Common myeloid progenitor, CD34-positive (primary cell): ENCODE data around the gene ZNHIT1.
"Not testable (repeated sequence)": the region's sequence is repeated elsewhere in the genome, so short reads cannot be mapped to it uniquely, and the experiment has no call there.

ENCODE experiments used
- CTCF ChIA-PET: fragments of 350-600 bp; sonication (Branson Sonifier 250); formaldehyde crosslinking; loops from one replicate; lab custom pipeline; 2021; ENCODE audit warnings: antibody characterized with exemption; lab: Charles Lee
- POLR2A ChIA-PET: fragments of 350-600 bp; sonication (Branson Sonifier 250); formaldehyde crosslinking; loops from one replicate; lab custom pipeline; 2021; ENCODE audit warnings: antibody characterized with exemption; lab: Charles Lee
- DNase-seq, 3 donors: peaks; one replicate each; pipeline versions ENCODE4 v3.0.0 to v3.0.0-alpha.2; 2013
- H3K27ac ChIP-seq, 2 experiments: 1 replicate in 1 of 2; 2 replicates in 1 of 2; pipeline ENCODE4 v1.7.0; 2013; ENCODE audit warnings: inconsistent platforms in 2 of 2, low read length in 2 of 2, mild to moderate bottlenecking in 2 of 2, low read depth in 1 of 2, moderate library complexity in 1 of 2; ENCODE audit not compliant: severe bottlenecking in 2 of 2, insufficient read depth in 1 of 2, poor library complexity in 1 of 2
- H3K27me3 ChIP-seq, 5 experiments: replicated peaks in 2 of 5; 1 replicate in 3 of 5; 2 replicates in 2 of 5; pipeline versions ENCODE4 v1.6.1 to v1.7.0; 2013; ENCODE audit warnings: low read length in 4 of 5, mild to moderate bottlenecking in 2 of 5, moderate library complexity in 2 of 5, inconsistent platforms in 1 of 5; ENCODE audit not compliant: insufficient read depth in 5 of 5, control insufficient read depth in 4 of 5
- H3K36me3 ChIP-seq, 4 experiments: 1 replicate in 2 of 4; 2 replicates in 2 of 4; pipeline versions ENCODE4 v1.6.1 to v1.7.0; 2013; ENCODE audit warnings: low read length in 3 of 4, control low read depth in 1 of 4, mild to moderate bottlenecking in 1 of 4; ENCODE audit not compliant: control insufficient read depth in 4 of 4, insufficient read depth in 4 of 4
- H3K4me1 ChIP-seq, 4 experiments: 1 replicate in 3 of 4; 2 replicates in 1 of 4; pipeline versions ENCODE4 v1.6.1 to v1.7.1; 2013; ENCODE audit warnings: low read length in 3 of 4, mild to moderate bottlenecking in 3 of 4, control low read depth in 1 of 4, inconsistent platforms in 1 of 4, moderate library complexity in 1 of 4; ENCODE audit not compliant: control insufficient read depth in 4 of 4, insufficient read depth in 4 of 4; ENCODE audit errors: control extremely low read depth in 1 of 4
- H3K4me3 ChIP-seq, 7 experiments: 1 replicate in 4 of 7; 2 replicates in 3 of 7; pipeline versions ENCODE4 v1.5.1 to v1.7.0; 2013; ENCODE audit warnings: mild to moderate bottlenecking in 7 of 7, low read length in 6 of 7, moderate library complexity in 6 of 7, inconsistent platforms in 2 of 7, low read depth in 2 of 7, control low read depth in 1 of 7; ENCODE audit not compliant: insufficient read depth in 4 of 7, control insufficient read depth in 1 of 7; ENCODE audit errors: extremely low read depth in 1 of 7
- H3K9me3 ChIP-seq, 5 experiments: 1 replicate in 4 of 5; 2 replicates in 1 of 5; pipeline versions ENCODE4 v1.6.1 to v1.7.1; 2013; ENCODE audit warnings: low read length in 4 of 5, mild to moderate bottlenecking in 2 of 5, inconsistent platforms in 1 of 5, low read depth in 1 of 5, moderate library complexity in 1 of 5; ENCODE audit not compliant: control insufficient read depth in 4 of 5, insufficient read depth in 2 of 5; ENCODE audit errors: control extremely low read depth in 1 of 5
- WGBS: methylation state at CpG from one replicate; pipeline ENCODE4 v1.1.5; 2013; ENCODE audit not compliant: insufficient coverage; 5-methylcytosine and 5-hydroxymethylcytosine counted together

ZNHIT1 gene

DNA sequence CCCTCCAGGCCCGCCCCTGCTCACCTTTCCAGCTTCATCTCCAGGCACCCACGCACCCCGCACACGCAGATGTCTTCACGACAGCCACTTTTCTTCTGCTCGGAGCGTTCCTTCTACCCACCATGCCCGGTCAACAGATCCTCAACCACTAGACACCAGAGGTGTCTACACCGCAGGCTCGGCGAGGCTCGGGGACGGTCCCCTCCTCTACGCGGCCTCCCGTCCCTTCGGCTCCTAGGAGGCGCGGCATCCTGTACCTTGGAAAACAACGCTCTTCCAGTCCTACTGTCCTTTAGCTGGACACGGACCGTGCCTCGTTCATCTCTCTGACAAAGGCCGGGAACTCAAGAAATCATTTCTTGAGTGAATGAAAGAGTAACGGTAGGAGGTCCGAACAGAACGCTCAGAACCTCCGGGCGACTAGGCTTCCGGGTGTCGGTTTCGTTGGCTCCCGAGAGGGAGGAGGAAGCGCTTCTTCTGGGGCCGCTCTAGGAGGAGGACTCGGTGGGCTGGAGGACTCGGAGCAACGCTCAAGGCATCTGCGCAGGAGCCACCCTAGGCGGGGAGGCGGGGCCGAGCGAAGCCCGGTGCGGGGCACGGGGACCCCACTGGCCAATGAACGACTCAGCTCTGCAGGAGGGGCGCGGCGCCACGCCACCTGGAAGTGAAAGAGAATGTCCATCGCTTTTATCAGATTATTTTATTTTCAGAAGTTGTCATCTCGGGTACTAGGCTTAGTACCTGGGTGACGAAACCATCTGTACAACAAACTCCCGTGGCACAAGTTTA, 34.1 kb downstream of the ZNHIT1 start:
- H3K4me1 ChIP-seq = peaks cover 6 to 19% (median 10%) of the 10 kb centered on the region in 4 experiments
- WGBS = 0% methylated on average over 46 of the region's 55 CpGs
- peak overlapping the region; percentile 87 to 99 (median 97) for H3K4me3 ChIP-seq
- no peaks in the 10 kb centered on the region for H3K9me3 ChIP-seq
- peak; percentile 98 to 99 (median 99) for DNase-seq
- peaks cover 4 to 18% (median 10%) of the 10 kb centered on the region in 4 experiments for H3K36me3 ChIP-seq
- no peaks in the 10 kb centered on the region for H3K27me3 ChIP-seq
- ChIA-PET POLR2A (interaction anchor here (0.7 kb wide), 1 partner anchor 20 kb away, joined by 4 read pairs; no protein-coding TSS in a partner anchor), CTCF (interaction anchor here (1.0 to 2.3 kb wide), 6 partner anchors 10 to 34 kb away, joined by 3 to 9 read pairs (median 4); partner anchors contain the start of genes CLDN15, PLOD3 and ZNHIT1)
- peak overlapping the region; percentile 85 to 92 for H3K27ac ChIP-seq

DNA sequence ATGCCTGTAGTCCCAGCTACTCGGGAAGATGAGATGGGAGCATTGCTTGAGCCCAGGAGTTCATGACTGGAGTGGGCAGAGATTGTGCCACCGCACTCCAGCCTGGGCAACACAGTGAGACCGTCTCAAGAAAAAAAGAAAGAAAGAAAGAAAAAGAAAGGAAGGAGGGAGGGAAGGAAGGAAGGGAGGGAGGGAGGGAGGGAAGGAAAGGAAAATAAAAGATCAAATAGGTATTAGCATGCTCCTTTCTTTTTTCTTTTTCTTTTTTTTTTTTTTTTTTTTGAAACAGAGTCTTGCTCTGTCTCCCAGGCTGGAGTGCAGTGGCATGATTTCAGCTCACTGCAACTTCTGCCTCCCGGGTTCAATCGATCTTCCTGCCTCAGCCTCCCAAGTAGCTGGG, 35.2 kb downstream of the ZNHIT1 start:
- WGBS = 100% methylated on average over 5 of the region's 5 CpGs

GRCh38 chr7:101255796-101256195, 37.8 kb downstream of the ZNHIT1 start:
- Histone ChIP-seq H3K4me3 (no peak overlapping the region), H3K9me3 (no peaks in the 10 kb centered on the region), H3K4me1 (peaks cover 4 to 14% (median 7%) of the 10 kb centered on the region in 4 experiments), H3K27ac (no peak overlapping the region), H3K36me3 (no peaks in the 10 kb centered on the region), H3K27me3 (no peaks in the 10 kb centered on the region)
- CTCF ChIA-PET = interaction anchor here (3.9 kb wide), 1 partner anchor 26 kb away, joined by 19 read pairs; no protein-coding TSS in a partner anchor
- POLR2A ChIA-PET = no interaction called here
- no peak for DNase-seq
- 88% methylated on average over 1 of the region's 4 CpGs for WGBS

More for the DNA sequence above, 35.2 kb downstream of the ZNHIT1 start:
- POLR2A ChIA-PET, DNase-seq, H3K27ac ChIP-seq, H3K27me3 ChIP-seq, H3K9me3 ChIP-seq: not testable (repeated sequence)
- Histone ChIP-seq H3K36me3 (peaks cover 2 to 11% (median 5%) of the 10 kb centered on the region in 4 experiments), H3K4me1 (peaks cover 6 to 19% (median 10%) of the 10 kb centered on the region in 4 experiments), H3K4me3 (peak overlapping the region in 3 of 7 experiments; percentile 6 to 98 (median 87))
- CTCF ChIA-PET = interaction anchor here (0.6 to 2.3 kb wide), 3 partner anchors 9 to 1013 kb away, joined by 3 to 9 read pairs (median 4); no protein-coding TSS in a partner anchor

DNA sequence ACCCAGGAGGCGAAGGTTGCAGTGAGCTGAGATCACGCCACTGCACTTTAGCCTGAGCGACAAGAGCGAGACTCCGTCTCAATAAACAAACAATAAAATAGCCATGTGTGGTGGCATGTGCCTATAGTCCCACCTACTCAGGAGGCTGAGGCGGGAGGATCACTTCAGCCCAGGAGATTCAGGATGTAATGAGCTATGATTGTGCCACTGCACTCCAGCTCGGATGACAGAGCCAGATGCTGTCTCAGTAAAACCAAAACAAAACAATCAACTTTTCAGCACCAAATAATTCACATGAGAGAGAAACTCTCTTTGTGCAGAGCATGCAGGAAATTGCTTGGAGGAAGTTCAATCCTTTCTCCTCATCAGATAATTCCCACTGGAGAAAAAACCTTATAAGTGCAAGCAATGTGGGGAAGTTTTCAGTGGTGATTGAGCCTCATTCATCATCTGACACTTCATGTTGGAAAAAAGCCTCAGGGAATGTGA, 40.3 kb downstream of the ZNHIT1 start:
- DNase-seq = no peak
- no peaks in the 10 kb centered on the region for H3K27me3 ChIP-seq
- H3K4me1 ChIP-seq = no peaks in the 10 kb centered on the region
- no peak overlapping the region for H3K4me3 ChIP-seq
- CTCF ChIA-PET = interaction anchor here (1.1 to 3.9 kb wide), 3 partner anchors 17 to 33 kb away, joined by 3 to 19 read pairs (median 4); no protein-coding TSS in a partner anchor
- H3K9me3 ChIP-seq = no peaks in the 10 kb centered on the region
- POLR2A ChIA-PET = interaction anchor here (0.6 kb wide), 1 partner anchor 39 kb away, joined by 3 read pairs; no protein-coding TSS in a partner anchor
- no peaks in the 10 kb centered on the region for H3K36me3 ChIP-seq
- WGBS = 73% methylated on average over 2 of the region's 7 CpGs
- no peak overlapping the region for H3K27ac ChIP-seq

- not testable (repeated sequence) for H3K4me3 ChIP-seq, H3K27me3 ChIP-seq, H3K36me3 ChIP-seq, H3K4me1 ChIP-seq, H3K9me3 ChIP-seq, DNase-seq, H3K27ac ChIP-seq
- CTCF ChIA-PET = interaction anchor here (1.0 kb wide), 1 partner anchor 19 kb away, joined by 4 read pairs; no protein-coding TSS in a partner anchor
- WGBS = 89% methylated on average over 4 of the region's 6 CpGs
- POLR2A ChIA-PET = interaction anchor here (0.5 kb wide), 1 partner anchor 297 kb away, joined by 3 read pairs; no protein-coding TSS in a partner anchor
These were observed 46.2 kb downstream of the ZNHIT1 start for GRCh38 chr7:101264102-101264706.

GRCh38 chr7:101265622-101266516, 47.9 kb downstream of the ZNHIT1 start:
- Histone ChIP-seq H3K4me1 (peaks cover 0 to 9% (median 2%) of the 10 kb centered on the region in 4 experiments), H3K9me3 (no peaks in the 10 kb centered on the region), H3K27ac (peak overlapping the region in 1 of 2 experiments; percentile 36), H3K27me3 (no peaks in the 10 kb centered on the region), H3K4me3 (no peak overlapping the region), H3K36me3 (no peaks in the 10 kb centered on the region)
- POLR2A ChIA-PET = interaction anchor here (0.6 kb wide), 1 partner anchor 267 kb away, joined by 3 read pairs; no protein-coding TSS in a partner anchor
- peak; percentile 62 to 84 (median 70) for DNase-seq
- CTCF ChIA-PET = interaction anchor here (0.7 to 1.0 kb wide), 5 partner anchors 14 to 50 kb away, joined by 3 read pairs; partner anchors contain the start of gene FIS1
- 61% methylated on average over 14 of the region's 17 CpGs for WGBS
